HTR-8/SVneo (cell line): Measurements from ENCODE around the gene MPDZ.

Source experiments
- DNase-seq: peaks from one replicate; pipeline ENCODE4 v3.0.0; 2011; ENCODE audit warnings: low spot score, mixed read lengths; ENCODE audit not compliant: insufficient read length
- FAIRE-seq: peaks from 2 replicates; lab custom pipeline; 2011; peaks lifted over from hg19 to GRCh38; lab: Jason Lieb, UNC

Gene MPDZ, protein sequence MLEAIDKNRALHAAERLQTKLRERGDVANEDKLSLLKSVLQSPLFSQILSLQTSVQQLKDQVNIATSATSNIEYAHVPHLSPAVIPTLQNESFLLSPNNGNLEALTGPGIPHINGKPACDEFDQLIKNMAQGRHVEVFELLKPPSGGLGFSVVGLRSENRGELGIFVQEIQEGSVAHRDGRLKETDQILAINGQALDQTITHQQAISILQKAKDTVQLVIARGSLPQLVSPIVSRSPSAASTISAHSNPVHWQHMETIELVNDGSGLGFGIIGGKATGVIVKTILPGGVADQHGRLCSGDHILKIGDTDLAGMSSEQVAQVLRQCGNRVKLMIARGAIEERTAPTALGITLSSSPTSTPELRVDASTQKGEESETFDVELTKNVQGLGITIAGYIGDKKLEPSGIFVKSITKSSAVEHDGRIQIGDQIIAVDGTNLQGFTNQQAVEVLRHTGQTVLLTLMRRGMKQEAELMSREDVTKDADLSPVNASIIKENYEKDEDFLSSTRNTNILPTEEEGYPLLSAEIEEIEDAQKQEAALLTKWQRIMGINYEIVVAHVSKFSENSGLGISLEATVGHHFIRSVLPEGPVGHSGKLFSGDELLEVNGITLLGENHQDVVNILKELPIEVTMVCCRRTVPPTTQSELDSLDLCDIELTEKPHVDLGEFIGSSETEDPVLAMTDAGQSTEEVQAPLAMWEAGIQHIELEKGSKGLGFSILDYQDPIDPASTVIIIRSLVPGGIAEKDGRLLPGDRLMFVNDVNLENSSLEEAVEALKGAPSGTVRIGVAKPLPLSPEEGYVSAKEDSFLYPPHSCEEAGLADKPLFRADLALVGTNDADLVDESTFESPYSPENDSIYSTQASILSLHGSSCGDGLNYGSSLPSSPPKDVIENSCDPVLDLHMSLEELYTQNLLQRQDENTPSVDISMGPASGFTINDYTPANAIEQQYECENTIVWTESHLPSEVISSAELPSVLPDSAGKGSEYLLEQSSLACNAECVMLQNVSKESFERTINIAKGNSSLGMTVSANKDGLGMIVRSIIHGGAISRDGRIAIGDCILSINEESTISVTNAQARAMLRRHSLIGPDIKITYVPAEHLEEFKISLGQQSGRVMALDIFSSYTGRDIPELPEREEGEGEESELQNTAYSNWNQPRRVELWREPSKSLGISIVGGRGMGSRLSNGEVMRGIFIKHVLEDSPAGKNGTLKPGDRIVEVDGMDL (N-terminal part only)

GRCh38 chr9:13279284-13280141 is at the start of gene MPDZ:
Gene MPDZ, minus strand, starts transcription at chr9:13279692. Its CDS starts 29,377 bp downstream, at chr9:13250315.
- no peak for FAIRE-seq
- peak; percentile 27 for DNase-seq

DNA sequence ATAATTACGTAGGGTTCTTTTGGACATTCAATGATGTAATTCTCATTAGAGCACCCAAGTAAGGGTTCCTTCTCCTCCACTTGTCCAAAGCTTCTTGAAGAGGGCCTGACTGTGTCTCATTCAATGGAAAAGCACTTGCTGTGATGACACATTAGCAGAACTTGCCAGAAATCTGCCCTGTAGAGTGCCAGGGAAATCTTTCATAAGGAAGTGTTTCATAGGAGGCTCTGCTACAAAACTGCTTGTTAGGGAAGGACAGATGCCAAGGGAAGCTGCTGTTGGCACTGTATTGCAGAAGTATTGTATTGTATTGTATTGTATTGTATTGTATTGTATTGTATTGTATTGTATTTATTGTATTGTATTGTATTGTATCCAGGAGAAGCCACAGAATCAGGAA is 45.5 kb upstream of the MPDZ start:
- FAIRE-seq = no peak
- no peak for DNase-seq

GRCh38 chr9:13322828-13323550 is 43.5 kb upstream of the MPDZ start:
- DNase-seq (no peak), FAIRE-seq (no peak)

- no peak for FAIRE-seq
- DNase-seq = no peak
Observed at GRCh38 chr9:13318027-13318426, 38.5 kb upstream of the MPDZ start.

DNA sequence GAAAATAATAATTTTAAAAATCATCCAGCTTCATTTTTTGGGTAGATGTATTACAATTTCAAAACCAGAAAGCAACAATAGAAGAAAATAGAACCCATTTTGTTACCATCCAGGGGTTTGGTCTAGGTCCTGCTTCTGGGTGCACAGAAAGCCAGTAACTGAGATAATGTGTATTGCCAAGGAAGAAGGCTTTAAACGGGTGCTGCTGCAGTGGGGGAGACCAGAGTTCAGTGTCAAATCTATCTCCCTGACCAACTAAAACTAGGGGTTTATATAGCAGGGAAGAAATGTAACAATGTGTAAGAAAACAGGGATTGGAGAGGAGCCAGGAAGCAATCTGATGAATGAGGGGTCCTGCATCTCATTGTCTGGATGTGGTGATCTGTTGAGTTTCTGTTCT is 17.5 kb upstream of the MPDZ start:
- DNase-seq (no peak), FAIRE-seq (no peak)

DNA sequence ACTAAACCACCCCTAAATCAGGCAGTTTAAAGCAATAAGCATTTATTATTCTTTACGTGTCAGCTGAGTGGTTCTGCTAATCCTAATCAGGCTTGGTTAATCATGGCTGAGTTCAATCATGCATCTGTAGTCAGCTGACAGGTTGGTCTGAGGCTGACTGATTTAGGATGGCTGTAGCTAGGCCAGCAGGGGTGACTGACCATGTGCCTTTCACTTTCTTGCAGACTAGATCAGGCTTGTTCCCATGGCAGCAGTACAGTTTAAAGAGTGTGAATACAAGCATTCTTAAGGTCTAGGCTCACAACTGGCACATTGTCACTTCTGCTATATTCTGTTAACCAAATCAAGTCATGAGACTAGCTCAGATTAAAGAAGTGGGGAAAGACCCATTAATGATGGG is 16.1 kb upstream of the MPDZ start:
- FAIRE-seq = no peak
- no peak for DNase-seq

DNA sequence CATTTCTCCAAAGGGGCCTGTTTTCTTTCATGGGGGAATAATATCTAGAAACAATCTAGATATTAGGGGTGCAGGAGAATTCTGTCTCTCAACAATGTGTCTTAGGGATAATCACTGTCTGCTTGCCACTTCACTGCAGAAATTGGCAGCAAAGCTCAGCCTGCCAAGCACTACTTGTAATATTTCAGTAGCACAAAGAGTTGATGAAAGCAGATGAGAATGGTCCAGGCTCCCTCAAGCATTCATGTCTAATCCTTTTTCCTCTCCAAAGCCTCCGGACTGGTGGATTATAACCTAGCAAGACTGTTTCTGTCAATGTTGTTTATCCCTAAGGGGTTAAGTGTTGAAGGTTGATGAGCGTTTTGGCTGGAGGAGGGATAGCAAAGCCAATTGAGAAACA is 13.3 kb upstream of the MPDZ start:
- DNase-seq (no peak), FAIRE-seq (no peak)

DNA sequence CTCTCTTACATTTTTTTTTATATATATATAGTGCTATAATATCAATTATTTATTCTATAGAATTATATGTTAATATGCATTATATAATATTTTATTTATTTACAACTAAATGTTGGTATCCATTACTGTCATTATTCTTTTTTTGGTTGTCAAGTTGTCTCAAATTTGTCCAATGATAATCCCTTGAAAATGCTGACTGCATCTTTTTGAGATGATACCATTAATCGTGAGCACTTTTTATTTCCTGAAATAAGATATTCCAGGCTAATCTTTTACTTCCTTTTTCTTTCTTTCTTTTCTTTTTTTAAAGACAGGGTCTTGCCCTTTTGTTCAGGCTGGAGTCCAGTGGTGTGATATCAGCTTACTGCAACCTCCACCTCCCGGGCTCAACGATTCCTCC is 12.7 kb upstream of the MPDZ start:
- FAIRE-seq = no peak

GRCh38 chr9:13291718-13292117 is 12.2 kb upstream of the MPDZ start:
- no peak for FAIRE-seq
- no peak for DNase-seq

More for the DNA sequence above, 12.7 kb upstream of the MPDZ start:
- no peak for DNase-seq

GRCh38 chr9:13284011-13284410 is 4.5 kb upstream of the MPDZ start:
- no peak for DNase-seq
- FAIRE-seq = no peak

- FAIRE-seq (no peak), DNase-seq (no peak)
Observed at GRCh38 chr9:13282998-13283397, 3.5 kb upstream of the MPDZ start.

DNA sequence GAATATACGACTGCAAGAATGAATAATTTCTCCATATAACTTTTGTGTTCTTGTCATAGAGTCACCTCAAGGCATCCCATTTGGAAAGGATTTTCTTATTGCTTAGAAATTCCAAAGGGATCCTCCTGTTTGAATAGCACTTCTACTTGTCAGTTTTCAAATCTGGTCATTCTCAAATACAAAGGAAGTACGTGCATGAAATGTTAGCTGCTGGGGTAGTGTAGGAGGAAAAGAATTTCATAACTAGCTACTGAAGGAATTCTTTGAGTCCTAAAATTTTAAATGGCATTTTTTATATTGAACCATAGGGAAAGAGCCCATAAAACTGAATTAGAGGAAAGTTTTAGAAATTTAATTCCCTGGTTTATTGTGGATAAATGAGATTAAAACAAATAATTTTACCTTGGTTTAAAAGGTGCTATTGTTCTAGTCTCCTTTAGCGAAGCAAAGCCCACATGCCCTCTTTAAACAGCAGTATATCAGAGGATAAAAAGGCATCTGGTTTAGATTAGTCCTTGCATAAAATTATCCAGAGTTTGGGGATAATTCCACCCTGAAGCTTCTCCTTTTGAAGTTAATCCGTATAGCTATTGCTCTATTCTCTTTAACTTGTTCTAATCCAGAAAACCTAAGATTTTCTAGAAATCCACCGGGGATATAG is 2.0 kb upstream of the MPDZ start:
- DNase-seq = no peak
- no peak for FAIRE-seq

DNA sequence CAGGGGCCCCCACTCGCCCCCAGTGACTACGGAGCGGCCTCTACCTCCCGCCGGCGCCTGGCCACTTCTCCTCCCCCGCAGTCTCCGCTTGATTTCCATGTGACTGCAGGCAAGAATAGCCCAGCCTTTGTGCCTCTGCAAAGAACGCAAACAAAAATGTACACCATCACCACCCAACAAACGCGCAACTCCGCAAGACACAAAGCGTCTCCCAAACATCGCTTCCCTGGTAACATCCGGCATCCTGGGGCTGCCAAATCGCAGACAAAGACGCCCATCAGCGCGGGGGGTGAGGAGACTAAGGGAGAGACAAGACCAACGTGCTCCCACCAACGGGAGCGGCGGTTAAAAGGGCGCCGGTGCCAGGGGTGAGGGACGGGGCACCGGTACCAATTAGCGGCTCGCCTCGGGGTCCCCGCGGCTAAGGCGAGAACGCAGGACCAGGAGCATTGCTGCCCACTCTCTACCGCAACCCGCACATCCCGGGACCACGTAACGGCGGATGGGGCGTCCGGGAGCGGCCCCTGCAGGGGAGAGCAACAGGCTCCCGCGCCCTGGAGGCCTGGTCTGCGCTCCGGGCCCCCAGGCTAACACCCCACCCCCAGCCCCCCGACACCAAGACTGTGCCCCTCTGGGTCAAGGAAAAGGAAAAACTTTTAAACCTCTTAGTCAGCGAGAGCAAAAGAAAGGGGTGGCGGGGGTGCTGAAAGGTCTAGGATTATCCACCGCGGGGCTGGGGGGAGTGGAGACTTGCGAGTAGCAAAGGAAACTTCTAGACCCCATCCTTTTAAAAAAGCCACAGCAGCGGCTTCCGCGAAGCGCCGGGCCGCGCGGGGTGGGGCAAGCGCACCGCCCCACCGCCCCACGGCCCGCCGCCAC is 885 bp downstream of the MPDZ start:
- no peak for DNase-seq
- FAIRE-seq = no peak

GRCh38 chr9:13278023-13278367 is 1.5 kb downstream of the MPDZ start:
- no peak for FAIRE-seq
- DNase-seq = no peak

- DNase-seq (no peak), FAIRE-seq (no peak)
Observed at GRCh38 chr9:13274886-13275641, 4.4 kb downstream of the MPDZ start.

DNA sequence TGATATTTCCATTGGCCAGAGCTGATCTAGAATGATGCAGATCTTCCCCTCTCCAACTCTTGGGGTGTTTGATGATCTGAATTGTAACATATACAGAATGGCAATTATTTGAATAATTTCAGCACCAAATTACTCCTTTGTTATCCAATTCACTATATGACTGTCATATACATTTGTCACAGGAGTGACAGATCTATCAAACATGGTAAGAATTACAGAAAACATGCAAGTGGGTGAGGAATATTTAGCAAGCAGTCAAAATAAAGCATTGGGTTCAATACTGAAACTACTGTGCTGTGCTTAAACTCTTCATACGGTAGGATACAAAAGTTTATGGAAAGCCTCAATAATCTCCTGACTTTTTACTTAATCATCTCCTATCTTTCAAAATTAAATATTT is 8.8 kb downstream of the MPDZ start:
- DNase-seq (no peak), FAIRE-seq (no peak)
